Stimulated activated CD8-positive, alpha-beta memory T cell treated with anti-CD3 and anti-CD28 coated beads, Interleukin-7, amount 100 ng/mL, for 1 hour (primary cell): Measurements from ENCODE around the gene FIBCD1.

ENCODE experiments used
- DNase-seq, 2 donors: peaks; one replicate each; pipeline ENCODE4 v3.0.0-alpha.2; 2020; ENCODE audit warnings: low read depth in 2 of 2

Gene FIBCD1

GRCh38 chr9:130936285-130937117 is 2.5 kb downstream of the FIBCD1 start:
- no peak for DNase-seq

GRCh38 chr9:130935648-130936271 is 3.3 kb downstream of the FIBCD1 start:
- no peak for DNase-seq

DNA sequence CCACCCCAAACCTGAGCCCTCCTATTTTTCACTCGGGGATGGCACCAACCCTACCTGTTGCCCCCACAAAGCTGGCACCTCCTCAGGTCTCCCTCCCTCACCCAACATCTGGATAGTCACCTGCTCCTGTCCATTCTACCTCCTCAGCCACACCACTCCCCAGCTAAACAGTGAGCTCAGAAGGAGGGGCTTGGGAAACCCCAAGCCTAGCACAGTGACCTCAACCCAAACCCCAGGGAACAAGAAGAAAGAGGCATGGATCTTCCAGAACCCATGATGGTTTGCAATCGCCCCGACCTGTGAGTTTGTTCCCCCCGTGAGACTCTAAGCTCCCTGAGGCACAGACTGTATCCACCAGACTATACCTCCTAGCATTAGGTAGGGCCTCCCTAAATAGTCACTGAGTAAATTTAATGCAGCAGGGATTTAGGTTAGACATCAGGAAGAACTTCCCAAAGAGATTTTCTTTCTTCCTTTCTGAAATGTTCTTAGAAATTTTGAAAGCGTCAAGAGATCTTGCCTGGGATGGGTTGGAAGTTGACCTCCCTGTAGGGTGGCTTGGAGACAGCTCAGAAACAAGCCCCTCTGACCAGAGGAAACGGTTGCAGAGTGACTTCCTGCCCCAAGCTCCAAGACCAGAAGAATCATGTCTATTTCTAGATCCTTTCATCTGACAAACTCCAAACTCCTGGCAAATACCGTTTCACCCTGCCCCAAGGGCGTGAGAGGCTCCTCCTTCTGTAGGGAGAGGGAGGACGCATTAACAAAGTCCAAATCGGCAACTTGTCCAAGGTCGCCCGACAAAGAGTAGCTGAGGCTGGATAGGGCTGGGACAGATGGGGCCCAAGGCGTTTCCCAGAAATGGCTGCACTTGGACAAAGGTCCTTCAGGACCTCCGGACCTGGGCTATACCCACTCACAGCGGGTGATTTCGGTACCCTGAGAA is 4.1 kb downstream of the FIBCD1 start:
- DNase-seq = no peak

- no peak for DNase-seq
Observed at GRCh38 chr9:130934246-130934645, 4.8 kb downstream of the FIBCD1 start.

GRCh38 chr9:130933114-130934046 is 5.7 kb downstream of the FIBCD1 start:
- DNase-seq = no peak

DNA sequence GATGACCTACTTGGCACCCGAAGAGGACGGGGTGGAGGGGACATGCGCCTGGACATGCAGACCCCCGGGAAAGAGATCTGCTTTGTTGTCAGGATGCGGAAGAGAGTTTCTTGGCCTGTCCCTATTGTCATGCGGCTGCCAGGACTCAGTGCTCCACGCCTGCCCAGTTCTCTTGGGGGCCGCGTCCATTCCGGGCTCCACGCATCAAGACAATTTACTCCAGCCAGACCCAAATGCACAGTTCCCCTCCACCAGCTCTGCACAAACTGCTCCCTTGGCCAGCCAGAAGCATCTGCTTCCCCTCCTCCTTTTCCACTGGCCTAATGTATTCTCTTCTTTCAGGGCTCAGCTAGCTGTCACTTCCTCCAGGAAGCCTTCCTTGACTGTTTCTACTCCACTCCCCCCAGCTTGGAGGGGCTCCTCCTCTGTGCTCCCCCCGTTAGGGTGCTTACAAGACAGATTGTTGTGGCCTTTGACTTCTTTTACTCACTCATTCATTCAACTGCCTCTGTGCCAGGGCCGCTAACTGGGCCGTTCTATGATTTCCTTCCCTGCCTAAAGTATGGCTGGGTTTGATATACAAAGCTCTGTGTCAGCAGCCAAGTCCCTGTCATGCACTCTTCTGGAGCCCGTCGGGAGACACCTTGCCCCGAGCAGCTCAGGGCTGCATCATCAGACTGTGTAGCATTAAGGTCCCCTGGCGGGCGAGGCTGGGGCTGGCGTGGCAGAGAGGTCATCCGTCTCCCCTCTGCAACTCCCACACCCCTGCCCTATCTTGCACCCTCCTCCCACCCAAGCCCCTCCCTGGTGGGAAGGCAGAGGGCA is 6.6 kb downstream of the FIBCD1 start:
- no peak for DNase-seq

DNA sequence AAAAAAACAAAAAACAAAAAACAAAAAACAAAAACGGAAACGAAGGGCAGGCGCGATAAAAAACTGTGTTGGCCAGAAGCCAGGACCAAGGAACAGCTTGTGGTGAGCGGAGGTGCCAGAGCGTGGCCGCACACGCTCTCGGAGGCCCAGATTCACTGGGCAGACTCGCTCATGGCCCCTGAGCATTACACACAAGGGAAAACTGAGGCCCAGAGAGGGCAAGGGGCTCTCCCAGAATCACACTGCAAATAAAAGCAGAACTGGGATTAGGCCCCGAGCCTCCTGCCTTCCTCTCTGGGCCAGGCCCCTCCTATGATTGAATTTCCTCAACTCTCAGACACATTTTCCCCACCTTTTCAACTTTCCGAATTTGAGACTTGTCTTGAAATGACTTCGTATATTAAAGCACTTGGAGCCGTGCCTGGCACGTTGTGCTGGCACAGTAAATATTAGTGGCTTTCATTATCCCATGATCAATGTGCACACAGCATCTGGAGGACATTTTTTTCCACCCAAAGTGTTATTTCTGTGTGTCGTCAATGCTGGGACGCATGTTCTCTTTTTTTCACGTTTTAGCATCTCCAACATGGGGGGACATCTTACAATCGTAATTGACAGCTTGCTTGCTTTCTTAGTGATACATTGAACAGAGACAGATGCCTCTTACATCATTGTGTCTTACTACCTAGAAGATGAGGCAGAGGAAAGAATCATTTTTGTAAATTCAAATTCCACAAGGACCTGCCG is 7.4 kb downstream of the FIBCD1 start:
- DNase-seq = no peak

GRCh38 chr9:130930804-130931349 is 8.2 kb downstream of the FIBCD1 start:
- DNase-seq = no peak

DNA sequence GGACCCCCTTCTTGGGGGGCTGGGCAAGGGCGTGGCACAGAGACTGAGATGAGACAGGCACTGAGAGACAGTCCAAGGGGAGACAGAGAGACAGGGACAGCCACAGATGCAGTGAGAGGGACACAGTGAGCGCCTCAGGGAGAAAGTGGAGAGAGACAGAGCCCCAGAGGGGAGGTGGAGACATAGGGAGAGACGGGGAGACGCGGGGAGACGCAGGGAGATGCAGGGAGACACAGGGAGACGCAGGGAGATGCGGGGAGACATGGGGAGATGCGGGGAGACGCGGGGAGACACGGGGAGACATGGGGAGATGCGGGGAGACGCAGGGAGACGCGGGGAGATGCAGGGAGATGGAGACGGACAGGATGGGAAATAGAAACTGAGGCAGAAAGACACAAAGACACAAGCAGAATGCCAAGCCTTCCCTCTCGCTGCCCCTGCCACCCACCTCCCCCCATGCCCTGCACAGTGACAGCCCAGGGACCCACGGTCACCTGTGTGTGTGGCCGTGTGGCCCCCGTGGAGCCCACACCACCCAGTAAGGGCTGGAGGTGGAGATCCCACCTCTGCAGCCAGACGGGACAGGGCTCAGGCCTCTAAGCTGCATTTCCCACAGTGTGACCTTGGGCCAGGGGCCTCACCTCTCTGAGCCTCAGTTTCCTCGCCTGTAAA is 8.8 kb downstream of the FIBCD1 start:
- no peak for DNase-seq

DNA sequence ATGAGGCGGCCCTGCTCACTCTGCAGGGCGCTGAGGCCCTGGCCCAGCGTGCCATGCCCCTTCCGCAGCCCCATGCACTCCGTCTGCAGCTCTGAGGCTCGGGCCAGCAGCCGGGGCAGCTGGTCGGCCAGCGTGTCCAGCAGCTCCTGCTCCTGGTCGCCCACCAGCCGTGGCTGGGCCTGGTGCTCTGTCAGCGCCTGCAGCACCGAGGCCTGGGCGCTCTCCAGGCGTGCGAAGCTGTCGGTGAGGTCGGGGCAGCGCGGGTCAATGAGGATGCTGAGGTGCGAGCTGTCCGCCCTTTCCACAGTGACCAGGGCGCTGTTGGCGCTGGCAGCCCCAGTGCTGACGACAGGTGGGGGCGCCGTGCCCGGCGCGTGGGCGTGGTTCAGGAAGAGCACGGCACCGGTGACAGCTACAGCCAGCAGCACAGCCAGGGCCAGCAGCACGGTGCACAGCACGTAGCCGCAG is 9.4 kb downstream of the FIBCD1 start:
- DNase-seq = no peak

GRCh38 chr9:130927995-130928900 is 10.8 kb downstream of the FIBCD1 start:
- DNase-seq = no peak

DNA sequence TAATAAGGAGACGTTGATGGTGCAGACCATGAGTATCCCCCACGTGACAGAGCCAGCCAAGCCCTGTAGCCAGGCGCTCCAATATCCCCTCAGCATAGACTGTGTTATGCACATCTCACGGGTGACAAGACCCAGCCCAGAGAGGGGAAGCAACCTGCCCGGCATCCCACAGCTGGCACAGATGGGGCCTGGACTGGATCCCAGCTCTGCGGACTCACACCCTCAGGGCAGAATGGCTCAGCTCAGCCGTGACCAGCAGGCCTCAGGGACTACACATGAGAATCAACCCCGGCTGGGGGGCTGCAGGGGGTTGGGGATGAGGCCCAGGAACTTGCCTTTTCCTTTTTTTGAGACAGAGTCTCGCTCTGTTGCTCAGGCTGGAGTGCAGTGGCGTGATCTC is 11.7 kb downstream of the FIBCD1 start:
- no peak for DNase-seq

DNA sequence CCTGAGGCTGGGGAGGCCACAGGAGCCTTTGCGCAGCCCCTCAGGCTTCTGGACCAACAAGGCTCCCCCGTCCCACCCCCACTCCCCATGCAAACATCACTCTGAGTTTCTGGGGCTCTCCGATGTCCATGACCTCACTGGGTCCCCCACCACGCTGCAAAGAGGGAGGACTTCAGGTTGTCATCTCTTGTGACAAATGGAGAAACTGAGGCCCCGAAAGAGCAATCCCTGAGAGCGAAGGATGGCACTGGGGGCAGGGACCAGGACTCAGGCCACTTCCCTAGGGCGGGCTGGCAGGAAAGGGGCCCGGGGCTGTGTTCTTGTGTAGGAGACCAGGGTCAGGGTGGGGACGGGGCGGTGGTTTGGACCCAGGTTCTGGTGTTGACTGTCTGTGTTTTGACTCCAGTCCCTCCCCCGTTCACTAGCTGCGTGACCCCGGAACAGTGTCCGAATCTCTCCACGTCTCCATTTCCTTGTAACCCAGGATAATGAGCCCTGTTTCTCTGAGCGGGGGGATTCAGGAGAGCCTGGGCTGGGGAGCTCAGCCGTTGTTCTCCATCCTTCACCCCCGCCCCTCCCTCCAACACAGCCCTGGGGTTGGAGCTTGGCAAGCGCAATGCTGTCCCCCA is 13.9 kb downstream of the FIBCD1 start:
- DNase-seq = no peak

DNA sequence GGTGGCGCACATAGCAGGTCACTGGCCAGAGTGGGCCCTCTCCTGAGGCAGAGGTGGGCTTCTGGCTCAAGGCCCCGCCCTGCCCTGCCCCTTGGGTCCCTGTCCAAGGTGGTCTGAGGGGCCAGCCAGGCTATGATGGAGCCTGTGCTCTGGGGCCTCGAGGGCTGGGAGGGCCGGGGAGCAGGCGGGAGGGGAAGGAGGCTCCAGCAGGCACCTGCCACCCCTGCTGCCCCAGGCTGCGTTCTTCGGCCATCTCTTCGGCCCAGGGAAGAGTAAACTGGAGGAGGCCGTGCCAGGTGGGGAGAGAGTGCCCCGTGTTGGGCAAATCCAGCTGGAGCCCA is 14.6 kb downstream of the FIBCD1 start:
- DNase-seq = no peak

DNA sequence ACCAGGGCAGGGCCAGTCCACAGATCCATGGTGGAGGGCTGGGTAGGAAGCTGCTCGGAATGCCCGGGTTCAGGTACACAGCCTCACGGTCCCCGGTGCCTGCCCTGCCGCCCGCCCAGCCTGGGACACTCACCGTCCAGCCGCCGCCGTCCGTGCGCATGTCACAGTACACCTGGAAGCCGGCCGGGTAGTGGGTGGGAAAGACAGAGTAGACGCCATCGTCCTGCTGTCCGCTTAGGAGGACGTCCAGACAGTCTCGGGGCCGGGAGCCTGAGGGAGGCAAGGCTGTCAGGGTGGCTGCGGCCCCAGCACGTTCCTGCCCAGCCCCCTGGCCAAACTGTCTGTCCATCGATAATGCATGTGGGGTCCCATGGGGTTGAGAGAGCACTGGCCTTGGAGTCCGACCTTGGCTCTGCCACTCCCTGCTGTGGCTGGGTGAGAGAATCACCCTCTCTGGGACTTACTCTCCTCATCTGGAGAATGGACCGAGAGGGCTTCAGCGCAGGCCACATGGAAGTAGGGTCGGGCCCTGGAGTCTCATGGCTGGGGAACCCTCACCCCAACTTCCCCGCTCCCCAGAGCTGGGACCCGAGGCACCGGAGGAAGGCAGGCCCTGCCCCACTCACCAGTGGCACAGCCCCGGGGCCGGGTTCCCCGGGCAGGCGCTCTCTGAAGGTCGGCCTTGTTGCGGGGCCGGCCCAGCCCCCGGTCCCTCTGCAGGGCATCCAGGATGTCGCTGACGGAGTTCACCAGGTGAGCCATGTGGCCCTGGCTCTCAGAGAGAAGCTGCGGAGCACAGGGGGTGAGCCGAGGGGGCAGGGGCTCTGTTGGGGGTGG is 15.2 kb downstream of the FIBCD1 start:
- no peak for DNase-seq

DNA sequence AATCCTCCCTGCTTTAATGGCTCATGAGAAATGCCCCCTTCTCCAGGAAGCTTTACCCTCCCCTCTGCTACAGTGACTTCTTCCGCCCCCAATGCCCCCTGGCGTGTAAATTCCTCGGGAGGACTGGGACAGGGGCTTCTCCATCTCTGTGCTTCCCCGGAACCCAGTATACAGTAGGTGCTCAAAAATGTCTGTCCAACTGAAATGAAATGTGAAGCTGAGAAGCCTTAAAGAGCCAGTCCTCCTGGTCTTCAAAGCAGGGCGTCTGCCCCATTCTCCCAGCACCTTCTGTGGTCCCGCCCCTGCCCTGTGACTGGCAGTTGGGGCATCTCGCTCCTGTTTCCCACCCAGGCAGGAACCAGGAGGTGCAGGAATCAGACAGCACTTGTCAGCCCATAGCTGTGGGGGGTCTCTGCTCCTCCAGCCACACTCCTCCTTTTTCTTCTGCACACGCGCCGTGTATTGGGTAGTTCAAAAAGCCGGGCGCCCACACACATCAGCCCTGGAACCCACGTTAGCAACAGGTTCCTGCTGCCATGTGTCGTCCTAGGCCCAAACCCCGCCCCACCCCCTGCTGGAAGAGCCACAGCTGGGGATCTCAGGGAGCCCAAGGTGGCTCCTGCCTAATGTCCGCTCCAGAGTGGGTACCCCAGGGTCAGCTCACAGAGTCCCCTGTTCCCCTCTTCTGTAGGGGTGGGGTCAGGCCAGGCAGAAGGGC is 16.0 kb downstream of the FIBCD1 start:
- no peak for DNase-seq
